ENCODE results near the gene GRIN2C. TPM values are rescaled to one million over a fixed set of nuclear protein-coding genes. Genes with fewer than 3 reads are reported as not detected.

GRIN2C gene
- total RNA-seq, 1 experiment from 2014 or later = 0.44 TPM

DNA sequence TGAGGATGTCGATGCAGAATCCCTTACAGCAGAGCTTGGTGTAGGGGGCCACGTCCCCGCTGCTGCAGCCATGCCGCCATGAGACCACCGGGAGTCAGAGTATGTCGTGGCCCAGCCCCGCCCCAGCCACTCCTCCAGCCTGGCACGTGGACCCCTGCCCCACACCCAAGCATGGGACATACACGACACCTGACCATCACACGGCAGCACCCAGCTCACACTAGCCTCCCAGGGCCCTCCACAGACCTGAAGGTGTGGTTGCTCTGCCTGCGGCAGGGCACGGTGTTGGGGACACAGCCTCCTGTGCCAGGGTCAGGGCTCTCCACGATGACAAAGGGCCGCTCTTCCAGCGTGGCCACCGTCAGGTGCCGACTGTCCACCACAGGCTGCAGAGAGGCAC, 9.4 kb downstream of the GRIN2C start:
- no peak overlapping the region for H3K23ac ChIP-seq (ENCODE audit: insufficient read length, low read depth, low read length)
- H2BK120ac ChIP-seq (ENCODE audit: low read depth, low read length, poor library complexity, severe bottlenecking) = no peak overlapping the region
- H3K4me2 ChIP-seq (ENCODE audit: insufficient read depth, insufficient read length, low read length) = no peak overlapping the region
- H3K4ac ChIP-seq (ENCODE audit: low read depth, low read length) = no peak overlapping the region
- no peak overlapping the region for H2BK5ac ChIP-seq (ENCODE audit: insufficient read length, low read length)
- no peak overlapping the region for H2BK12ac ChIP-seq (ENCODE audit: insufficient read length, low read depth, low read length)
- no peaks in the 10 kb centered on the region for H3K9me3 ChIP-seq (ENCODE audit: control insufficient read depth, low read depth, low read length)
- DNase-seq = no peak
- H4K91ac ChIP-seq (ENCODE audit: insufficient read length, low read depth, low read length) = no peak overlapping the region
- WGBS (ENCODE audit: extremely low coverage, insufficient read length, low lambda C conversion rate) = no CpG with 5 or more reads among the region's 17 CpGs
- H2AFZ ChIP-seq (ENCODE audit: low read length) = no peak overlapping the region
- H3K79me2 ChIP-seq (ENCODE audit: insufficient read depth, low read length) = no peaks in the 10 kb centered on the region
- H3K27me3 Mint-ChIP-seq (ENCODE audit: low read depth) = peaks cover 93% of the 10 kb centered on the region
- H3K56ac ChIP-seq (ENCODE audit: insufficient read length, low read depth, low read length) = no peak overlapping the region
- no peak overlapping the region for H2BK20ac ChIP-seq (ENCODE audit: low read depth, low read length, poor library complexity, severe bottlenecking)
- TF ChIP-seq, protein P1, sequence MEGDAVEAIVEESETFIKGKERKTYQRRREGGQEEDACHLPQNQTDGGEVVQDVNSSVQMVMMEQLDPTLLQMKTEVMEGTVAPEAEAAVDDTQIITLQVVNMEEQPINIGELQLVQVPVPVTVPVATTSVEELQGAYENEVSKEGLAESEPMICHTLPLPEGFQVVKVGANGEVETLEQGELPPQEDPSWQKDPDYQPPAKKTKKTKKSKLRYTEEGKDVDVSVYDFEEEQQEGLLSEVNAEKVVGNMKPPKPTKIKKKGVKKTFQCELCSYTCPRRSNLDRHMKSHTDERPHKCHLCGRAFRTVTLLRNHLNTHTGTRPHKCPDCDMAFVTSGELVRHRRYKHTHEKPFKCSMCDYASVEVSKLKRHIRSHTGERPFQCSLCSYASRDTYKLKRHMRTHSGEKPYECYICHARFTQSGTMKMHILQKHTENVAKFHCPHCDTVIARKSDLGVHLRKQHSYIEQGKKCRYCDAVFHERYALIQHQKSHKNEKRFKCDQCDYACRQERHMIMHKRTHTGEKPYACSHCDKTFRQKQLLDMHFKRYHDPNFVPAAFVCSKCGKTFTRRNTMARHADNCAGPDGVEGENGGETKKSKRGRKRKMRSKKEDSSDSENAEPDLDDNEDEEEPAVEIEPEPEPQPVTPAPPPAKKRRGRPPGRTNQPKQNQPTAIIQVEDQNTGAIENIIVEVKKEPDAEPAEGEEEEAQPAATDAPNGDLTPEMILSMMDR (conservative IDR thresholded peaks at IDR 0.05) = no peak
- H3K4me3 Mint-ChIP-seq = no peak overlapping the region
- H2AK5ac ChIP-seq (ENCODE audit: insufficient read length, low read length) = no peak overlapping the region
- no peaks in the 10 kb centered on the region for H4K20me1 ChIP-seq (ENCODE audit: control insufficient read depth, insufficient read depth, insufficient read length)
- H3K23me2 ChIP-seq (ENCODE audit: insufficient read length, low read depth, low read length, poor library complexity, severe bottlenecking) = peaks cover 9% of the 10 kb centered on the region
- peaks cover 29% of the 10 kb centered on the region for H3K27me3 ChIP-seq (ENCODE audit: insufficient read depth, low read length)
- no peaks in the 10 kb centered on the region for H3K9me3 Mint-ChIP-seq
- H3K27ac ChIP-seq (ENCODE audit: insufficient read length, low read depth, low read length) = no peak overlapping the region
- peaks cover 8 to 11% of the 10 kb centered on the region in 2 experiments for H3K4me1 Mint-ChIP-seq
- no peaks in the 10 kb centered on the region for H3K79me1 ChIP-seq (ENCODE audit: insufficient read depth, low read depth, low read length, poor library complexity, severe bottlenecking)
- H3K14ac ChIP-seq (ENCODE audit: insufficient read depth, low read length) = no peak overlapping the region; the same call in 1 of the 2 replicates
- H3K27ac Mint-ChIP-seq = no peak overlapping the region
- no peak overlapping the region for H3K9ac ChIP-seq (ENCODE audit: extremely low read depth, insufficient read length, low read length)
- no peak overlapping the region for H3K18ac ChIP-seq (ENCODE audit: insufficient read length, low read depth, low read length)
- no peak overlapping the region for H3T11ph ChIP-seq (ENCODE audit: low read length)
- no peak overlapping the region for H4K8ac ChIP-seq (replicated peaks; ENCODE audit: insufficient read length, low read depth, low read length)
- H3K36me3 Mint-ChIP-seq (ENCODE audit: insufficient read depth in 1 of 3, low read depth in 3 of 3) = no peaks in the 10 kb centered on the region
- no peak overlapping the region for H4K5ac ChIP-seq (ENCODE audit: insufficient read length, low read depth, low read length)
- H2BK15ac ChIP-seq (ENCODE audit: low read depth, low read length) = no peak overlapping the region
- H3K4me1 ChIP-seq (ENCODE audit: insufficient read depth, low read length) = no peaks in the 10 kb centered on the region

All from H9 (cell line).